ENCODE measurements around the gene LZTS3. TPM values are rescaled to one million over a fixed set of nuclear protein-coding genes. Genes with fewer than 3 reads are reported as not detected.

The LZTS3 gene
- total and polyA plus RNA-seq, 2 of the 13 experiments (the other 11 are each of a cell fraction or from before 2014, with no cell fraction given), result 10.1 to 31.3 TPM

- TF ChIP-seq GTF3A (CRISPR knock-in tag; conservative IDR thresholded peaks at IDR 0.05) (peak; percentile 96), NFIB (CRISPR knock-in tag; IDR thresholded peaks at IDR 0.05; ENCODE audit: borderline replicate concordance) (no peak), ZNF781 (CRISPR knock-in tag; IDR thresholded peaks at IDR 0.05; ENCODE audit: borderline replicate concordance, not compliant biosample characterization) (peak; percentile 92), HIC2 (CRISPR knock-in tag; IDR thresholded peaks at IDR 0.05; ENCODE audit: low read depth) (peak; percentile 71; the same call in 1 of the 2 replicates), ZSCAN12 (CRISPR knock-in tag; IDR thresholded peaks at IDR 0.05) (peak; percentile 85; the same call in 1 of the 2 replicates), ZNF329 (CRISPR knock-in tag; IDR thresholded peaks at IDR 0.05; ENCODE audit: low read depth) (no peak), MTA1 (CRISPR knock-in tag; IDR thresholded peaks at IDR 0.05; ENCODE audit: borderline replicate concordance) (peak; percentile 80), SAFB2 (CRISPR knock-in tag; IDR thresholded peaks at IDR 0.05; ENCODE audit: borderline replicate concordance, low read depth) (peak; percentile 99; the same call in 1 of the 2 replicates), ZGPAT (CRISPR knock-in tag; IDR thresholded peaks at IDR 0.05) (peak; percentile 94), ZBTB1 (CRISPR knock-in tag; IDR thresholded peaks at IDR 0.05; ENCODE audit: borderline replicate concordance) (no peak; the same call in 1 of the 2 replicates), XBP1 (CRISPR knock-in tag; IDR thresholded peaks at IDR 0.05) (peak; percentile 20; the same call in 1 of the 2 replicates), ZNF800 (CRISPR knock-in tag; IDR thresholded peaks at IDR 0.05) (peak; percentile 92; the same call in 1 of the 2 replicates), RORA (CRISPR knock-in tag; IDR thresholded peaks at IDR 0.05) (peak; percentile 39; the same call in 1 of the 2 replicates), RFX3 (CRISPR knock-in tag; IDR thresholded peaks at IDR 0.05) (no peak; the same call in 1 of the 2 replicates), STAT5B (CRISPR knock-in tag; IDR thresholded peaks at IDR 0.05) (no peak), ZNF75D (CRISPR knock-in tag; IDR thresholded peaks at IDR 0.05; ENCODE audit: borderline replicate concordance) (no peak), BCL6 (CRISPR knock-in tag; IDR thresholded peaks at IDR 0.05) (no peak), ZNF354B (CRISPR knock-in tag; IDR thresholded peaks at IDR 0.05) (peak; percentile 84)
- TF ChIP-seq, protein P1, sequence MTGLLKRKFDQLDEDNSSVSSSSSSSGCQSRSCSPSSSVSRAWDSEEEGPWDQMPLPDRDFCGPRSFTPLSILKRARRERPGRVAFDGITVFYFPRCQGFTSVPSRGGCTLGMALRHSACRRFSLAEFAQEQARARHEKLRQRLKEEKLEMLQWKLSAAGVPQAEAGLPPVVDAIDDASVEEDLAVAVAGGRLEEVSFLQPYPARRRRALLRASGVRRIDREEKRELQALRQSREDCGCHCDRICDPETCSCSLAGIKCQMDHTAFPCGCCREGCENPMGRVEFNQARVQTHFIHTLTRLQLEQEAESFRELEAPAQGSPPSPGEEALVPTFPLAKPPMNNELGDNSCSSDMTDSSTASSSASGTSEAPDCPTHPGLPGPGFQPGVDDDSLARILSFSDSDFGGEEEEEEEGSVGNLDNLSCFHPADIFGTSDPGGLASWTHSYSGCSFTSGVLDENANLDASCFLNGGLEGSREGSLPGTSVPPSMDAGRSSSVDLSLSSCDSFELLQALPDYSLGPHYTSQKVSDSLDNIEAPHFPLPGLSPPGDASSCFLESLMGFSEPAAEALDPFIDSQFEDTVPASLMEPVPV (CRISPR knock-in tag; IDR thresholded peaks at IDR 0.05), result peak; percentile 72
- TF ChIP-seq, protein P2, sequence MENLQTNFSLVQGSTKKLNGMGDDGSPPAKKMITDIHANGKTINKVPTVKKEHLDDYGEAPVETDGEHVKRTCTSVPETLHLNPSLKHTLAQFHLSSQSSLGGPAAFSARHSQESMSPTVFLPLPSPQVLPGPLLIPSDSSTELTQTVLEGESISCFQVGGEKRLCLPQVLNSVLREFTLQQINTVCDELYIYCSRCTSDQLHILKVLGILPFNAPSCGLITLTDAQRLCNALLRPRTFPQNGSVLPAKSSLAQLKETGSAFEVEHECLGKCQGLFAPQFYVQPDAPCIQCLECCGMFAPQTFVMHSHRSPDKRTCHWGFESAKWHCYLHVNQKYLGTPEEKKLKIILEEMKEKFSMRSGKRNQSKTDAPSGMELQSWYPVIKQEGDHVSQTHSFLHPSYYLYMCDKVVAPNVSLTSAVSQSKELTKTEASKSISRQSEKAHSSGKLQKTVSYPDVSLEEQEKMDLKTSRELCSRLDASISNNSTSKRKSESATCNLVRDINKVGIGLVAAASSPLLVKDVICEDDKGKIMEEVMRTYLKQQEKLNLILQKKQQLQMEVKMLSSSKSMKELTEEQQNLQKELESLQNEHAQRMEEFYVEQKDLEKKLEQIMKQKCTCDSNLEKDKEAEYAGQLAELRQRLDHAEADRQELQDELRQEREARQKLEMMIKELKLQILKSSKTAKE (CRISPR knock-in tag; IDR thresholded peaks at IDR 0.05; ENCODE audit: borderline replicate concordance), result no peak
Measured at GRCh38 chr20:3204124-3204794, 30.9 kb upstream of the LZTS3 start, which contains the start of gene DDRGK1 (continued).
